Ishikawa (cell line): Measurements from ENCODE around the gene OR2S2.

ENCODE experiments used
- CREB1 ChIP-seq: IDR thresholded peaks from 2 replicates; pipeline ENCODE4 v1.6.1; 2012; ENCODE audit warnings: low read depth
- EP300 ChIP-seq: IDR thresholded peaks from 2 replicates; pipeline ENCODE4 v1.6.1; 2012; ENCODE audit warnings: borderline replicate concordance
- FOXM1 ChIP-seq: IDR thresholded peaks from 2 replicates; pipeline ENCODE4 v1.6.1; 2012; ENCODE audit warnings: low read depth, borderline replicate concordance
- TAF1 ChIP-seq: IDR thresholded peaks from 2 replicates; pipeline ENCODE4 v1.6.1; 2012; ENCODE audit warnings: low read depth, mild to moderate bottlenecking
- YY1 ChIP-seq: IDR thresholded peaks from 2 replicates; pipeline ENCODE4 v1.6.1; 2012; ENCODE audit warnings: low read depth
- TF ChIP-seq, protein P1 (sequence below): IDR thresholded peaks from 2 replicates; pipeline ENCODE4 v1.6.1; 2012

DNA sequence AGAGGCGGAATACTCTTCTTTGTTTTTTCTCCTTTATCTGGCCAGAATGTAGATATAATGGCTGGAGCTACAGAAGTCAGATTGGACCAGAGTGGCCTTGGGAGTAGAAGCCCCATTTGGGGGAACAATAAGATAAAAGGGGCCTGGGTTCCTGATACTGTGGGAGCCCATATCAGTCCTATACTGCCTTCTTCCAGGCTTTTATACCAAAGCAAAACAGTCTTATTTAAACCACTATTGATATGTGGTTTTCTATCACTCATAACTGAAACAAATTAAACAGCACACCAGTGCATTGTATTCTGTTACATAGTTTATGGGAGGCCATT, 34.4 kb downstream of the OR2S2 start:
- TF ChIP-seq YY1 (no peak), CREB1 (no peak), FOXM1 (no peak), EP300 (no peak), TAF1 (no peak)
- TF ChIP-seq, protein P1, sequence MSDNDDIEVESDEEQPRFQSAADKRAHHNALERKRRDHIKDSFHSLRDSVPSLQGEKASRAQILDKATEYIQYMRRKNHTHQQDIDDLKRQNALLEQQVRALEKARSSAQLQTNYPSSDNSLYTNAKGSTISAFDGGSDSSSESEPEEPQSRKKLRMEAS = no peak
